GM18868 (cell line): Measurements from ENCODE around the gene NTNG1.
A peak's percentile ranks its signal among the peaks of the same experiment; 100 is the strongest.

Source experiments
- ATAC-seq: cut with Tn5 transposase; IDR thresholded peaks from one replicate; pipeline ENCODE4 v1.9.1; 2021; ENCODE audit warnings: mild to moderate bottlenecking, moderate library complexity; ENCODE audit not compliant: unreplicated experiment

The NTNG1 gene

GRCh38 chr1:107323784-107324183 lies 182.9 kb downstream of the NTNG1 start:
- ATAC-seq, result peak; percentile 54

GRCh38 chr1:107326824-107327445 lies 186.1 kb downstream of the NTNG1 start:
- ATAC-seq, result no peak

- ATAC-seq, result no peak
These were observed 186.6 kb downstream of the NTNG1 start for GRCh38 chr1:107327446-107327845.

GRCh38 chr1:107328087-107328486 lies 187.2 kb downstream of the NTNG1 start:
- no peak for ATAC-seq

GRCh38 chr1:107339775-107340174 lies 198.9 kb downstream of the NTNG1 start:
- no peak for ATAC-seq

- no peak for ATAC-seq
These were observed 201.5 kb downstream of the NTNG1 start for GRCh38 chr1:107342316-107342715.

- no peak for ATAC-seq
These were observed 201.9 kb downstream of the NTNG1 start for GRCh38 chr1:107342768-107343167.

- ATAC-seq, result no peak
These were observed 202.8 kb downstream of the NTNG1 start for GRCh38 chr1:107343601-107344000.

GRCh38 chr1:107344268-107344760 lies 203.5 kb downstream of the NTNG1 start:
- ATAC-seq, result no peak

GRCh38 chr1:107344836-107345235 lies 204.0 kb downstream of the NTNG1 start:
- no peak for ATAC-seq

- ATAC-seq, result no peak
These were observed 212.0 kb downstream of the NTNG1 start for GRCh38 chr1:107352850-107353249.

- ATAC-seq, result no peak
These were observed 216.5 kb downstream of the NTNG1 start for GRCh38 chr1:107357376-107357775.

- peak; percentile 28 for ATAC-seq
These were observed 217.9 kb downstream of the NTNG1 start for GRCh38 chr1:107358619-107359327.

GRCh38 chr1:107359472-107360241 lies 218.8 kb downstream of the NTNG1 start:
- ATAC-seq, result peak; percentile 42

GRCh38 chr1:107362468-107363140 lies 221.8 kb downstream of the NTNG1 start:
- ATAC-seq, result peak; percentile 69

GRCh38 chr1:107363154-107363553 lies 222.3 kb downstream of the NTNG1 start:
- ATAC-seq, result no peak

GRCh38 chr1:107365527-107366240 lies 224.8 kb downstream of the NTNG1 start:
- ATAC-seq, result no peak

GRCh38 chr1:107378426-107378825 lies 237.6 kb downstream of the NTNG1 start:
- no peak for ATAC-seq

- no peak for ATAC-seq
These were observed 238.0 kb downstream of the NTNG1 start for GRCh38 chr1:107378866-107379265.

GRCh38 chr1:107379826-107380225 lies 239.0 kb downstream of the NTNG1 start:
- ATAC-seq, result no peak
